ENCODE data around the gene FNIP2.
A peak's percentile ranks its signal among the peaks of the same experiment; 100 is the strongest.
"Not testable (repeated sequence)": the region's sequence is repeated elsewhere in the genome, so short reads cannot be mapped to it uniquely, and the experiment has no call there.

The FNIP2 gene

DNA sequence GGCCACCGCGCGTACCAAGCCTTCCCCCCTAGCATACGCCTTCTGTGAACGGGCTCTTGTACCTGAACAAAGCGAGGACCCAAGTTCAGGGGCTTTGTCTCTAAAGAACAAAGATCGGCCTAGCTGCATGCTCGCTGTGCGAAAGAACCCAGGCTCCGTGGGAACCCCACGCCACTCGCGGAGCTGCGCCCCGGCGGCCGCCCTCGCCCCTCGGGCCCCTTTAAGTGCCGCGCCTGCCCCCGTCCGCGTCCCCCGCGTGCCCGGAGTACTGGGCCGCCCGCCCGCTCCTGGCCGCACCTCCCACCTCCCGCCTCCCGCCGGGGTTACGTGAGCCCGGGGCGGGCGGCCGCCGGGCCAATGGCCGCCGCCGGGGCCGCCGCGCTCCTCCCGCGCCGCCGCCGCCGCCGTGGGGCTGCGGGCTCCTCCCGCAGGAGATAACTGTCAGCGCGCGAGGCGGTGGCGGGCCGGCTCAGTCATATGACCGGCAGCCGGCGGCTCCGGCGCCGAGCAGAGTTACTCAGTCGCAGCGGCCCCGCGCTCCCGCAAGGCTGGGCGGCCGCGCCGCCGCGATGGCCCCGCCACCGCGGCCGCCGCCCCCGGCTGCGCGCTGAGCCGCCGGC, at the start of gene FNIP2:
Gene FNIP2, plus strand, starts transcription at position 472 of the 620 bp plus-strand sequence. CDS start 187 bp downstream, outside the sequence.
- peak; percentile 73 for DNase-seq

DNA sequence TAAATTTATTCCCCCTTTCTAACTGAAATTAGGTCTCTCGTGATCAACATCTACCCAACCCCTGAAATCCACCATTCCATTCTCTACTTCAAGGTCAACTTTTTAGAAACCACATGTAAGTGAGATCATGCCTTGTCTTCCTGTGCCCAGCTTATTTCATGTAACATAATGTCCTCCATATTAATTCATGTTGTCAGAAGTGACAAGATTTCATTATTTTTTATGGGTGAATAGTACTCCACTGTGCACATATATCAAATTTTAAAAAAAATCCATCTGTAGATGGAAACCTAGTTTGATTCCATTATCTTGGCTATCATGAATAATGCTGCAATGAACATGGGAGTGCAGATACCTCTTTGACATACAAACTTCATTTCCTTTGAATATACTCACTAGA, 47.1 kb upstream of the FNIP2 start:
- no peak for DNase-seq

DNA sequence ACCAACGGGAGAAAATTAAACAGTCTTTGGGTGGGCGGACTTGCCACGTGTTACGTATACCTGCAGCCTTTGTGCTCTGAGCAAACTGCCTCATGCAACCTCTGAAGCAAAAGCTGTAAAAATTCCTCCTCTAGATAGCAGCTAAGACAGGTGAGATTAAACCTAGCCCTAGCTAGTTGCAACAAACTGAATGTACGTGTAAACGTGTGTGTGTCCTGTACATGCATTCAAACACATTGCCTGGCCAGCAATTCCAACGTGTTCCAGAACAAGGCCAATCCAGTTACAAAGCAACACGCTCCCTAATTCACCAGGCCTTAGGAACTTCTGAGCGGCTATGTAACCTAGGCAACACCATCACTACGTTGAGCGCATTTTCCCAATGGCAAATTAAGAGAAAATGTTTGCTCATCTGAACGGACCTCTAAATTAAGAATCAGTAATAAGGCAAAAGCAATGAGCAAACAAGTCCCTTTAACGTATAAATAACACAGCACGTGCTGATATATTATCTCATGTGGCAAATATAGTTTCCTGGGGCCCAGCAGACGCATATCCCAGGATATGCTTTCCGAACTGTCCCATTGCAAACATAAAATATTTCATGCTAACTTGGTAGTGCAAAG, 46.4 kb upstream of the FNIP2 start:
- peak; percentile 21 for DNase-seq

DNA sequence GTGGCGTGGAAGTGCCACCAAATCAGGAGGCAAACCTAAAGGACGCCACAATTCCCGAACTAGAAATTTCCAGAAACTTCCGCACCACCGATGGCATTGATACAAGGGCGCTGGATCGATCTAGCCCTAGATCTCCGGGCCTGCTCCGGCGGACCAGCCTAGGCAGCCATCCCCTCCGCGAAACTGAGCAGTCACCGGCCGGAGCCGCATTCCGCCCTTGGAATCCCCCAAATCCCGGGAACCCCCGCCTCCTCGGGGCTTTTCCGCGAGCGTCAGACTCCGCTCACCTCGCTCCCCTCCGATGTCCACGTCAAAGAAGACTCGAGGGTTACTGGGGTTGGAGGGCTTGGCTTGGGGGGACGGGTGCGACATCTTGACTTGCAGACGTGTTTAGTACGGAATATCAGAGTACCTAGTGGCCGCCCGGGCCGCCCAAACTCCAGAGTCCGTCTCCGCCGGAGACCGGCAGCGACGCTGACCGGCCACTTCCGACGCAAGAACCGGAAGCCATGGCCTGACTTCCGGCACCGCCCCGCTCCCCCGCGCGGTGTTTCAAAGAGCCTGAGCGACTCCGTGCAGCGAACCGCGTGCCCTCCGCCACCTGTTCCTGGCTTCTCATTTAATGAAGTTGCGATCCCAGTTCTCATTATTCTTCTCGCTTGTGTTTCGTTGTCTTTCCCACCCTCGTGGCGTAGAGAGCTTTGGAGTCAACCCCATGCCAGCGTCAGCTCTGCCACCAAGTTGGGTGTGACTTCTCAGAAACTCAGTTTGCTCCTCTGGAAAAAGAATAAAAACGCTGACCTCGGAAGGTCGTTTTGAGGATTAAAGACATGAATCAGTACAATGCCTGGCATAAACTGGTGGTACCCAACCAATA, 45.7 kb upstream of the FNIP2 start, which contains the start of gene PPID:
Gene PPID, minus strand, starts transcription at position 480 of the 877 bp plus-strand sequence. Its CDS starts 108 bp downstream, at position 372.
- DNase-seq: peak; percentile 87

DNA sequence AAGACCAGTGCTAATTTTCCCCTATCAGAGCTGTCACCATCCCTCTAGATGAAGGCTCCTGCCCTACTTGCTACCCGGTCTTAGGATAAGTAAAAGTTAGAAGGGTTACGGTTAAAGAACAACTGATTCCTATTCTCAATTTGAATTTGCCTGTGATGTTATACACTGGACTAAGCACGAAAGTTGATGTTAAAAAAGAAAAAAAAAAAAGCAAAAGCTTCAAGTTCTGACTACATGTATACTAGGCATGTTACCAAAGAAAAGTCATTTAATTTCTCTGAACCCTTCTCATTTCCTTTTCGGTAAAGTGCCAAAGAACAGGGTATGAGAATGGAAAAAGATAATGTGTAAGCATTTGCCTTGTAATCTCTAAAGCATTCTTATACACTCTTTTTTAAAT, 44.2 kb upstream of the FNIP2 start:
- DNase-seq: no peak

DNA sequence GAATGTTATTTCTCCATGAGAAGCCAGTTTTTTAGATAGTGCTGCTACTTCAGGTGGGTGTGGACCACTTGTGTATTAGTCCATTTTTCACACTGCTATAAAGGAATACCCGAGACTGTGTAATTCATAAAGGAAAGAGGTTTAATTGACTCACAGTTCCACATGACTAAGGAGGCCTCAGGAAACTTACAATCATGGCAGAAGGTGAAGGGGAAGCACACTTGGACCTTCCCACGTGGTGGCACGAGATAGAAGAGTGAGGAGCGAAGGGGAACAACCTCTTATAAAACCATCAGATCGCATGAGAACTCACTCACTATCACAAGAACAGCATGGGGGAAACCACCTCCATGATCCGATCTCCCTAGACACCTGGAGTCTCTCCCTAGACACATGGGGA, 42.2 kb upstream of the FNIP2 start:
- DNase-seq: no peak

DNA sequence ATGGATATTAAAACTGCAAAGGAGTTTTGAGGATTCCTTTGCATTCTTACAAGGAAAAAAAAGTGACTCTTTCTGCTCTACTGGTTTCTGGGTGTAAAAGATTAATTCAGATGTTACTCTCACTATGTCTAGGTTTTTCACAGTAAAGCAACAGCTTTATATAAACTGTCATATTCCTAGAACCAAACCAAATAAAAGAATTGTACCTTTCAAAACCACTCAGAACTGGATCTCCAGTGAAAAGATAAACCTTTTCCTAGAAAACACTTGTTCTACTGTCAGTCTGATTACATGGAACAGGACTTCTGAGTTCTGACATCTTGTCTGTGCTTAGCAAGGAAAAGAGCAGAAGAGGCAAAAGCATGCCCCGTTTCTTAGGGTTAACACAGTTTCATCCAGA, 40.6 kb upstream of the FNIP2 start:
- DNase-seq: no peak

DNA sequence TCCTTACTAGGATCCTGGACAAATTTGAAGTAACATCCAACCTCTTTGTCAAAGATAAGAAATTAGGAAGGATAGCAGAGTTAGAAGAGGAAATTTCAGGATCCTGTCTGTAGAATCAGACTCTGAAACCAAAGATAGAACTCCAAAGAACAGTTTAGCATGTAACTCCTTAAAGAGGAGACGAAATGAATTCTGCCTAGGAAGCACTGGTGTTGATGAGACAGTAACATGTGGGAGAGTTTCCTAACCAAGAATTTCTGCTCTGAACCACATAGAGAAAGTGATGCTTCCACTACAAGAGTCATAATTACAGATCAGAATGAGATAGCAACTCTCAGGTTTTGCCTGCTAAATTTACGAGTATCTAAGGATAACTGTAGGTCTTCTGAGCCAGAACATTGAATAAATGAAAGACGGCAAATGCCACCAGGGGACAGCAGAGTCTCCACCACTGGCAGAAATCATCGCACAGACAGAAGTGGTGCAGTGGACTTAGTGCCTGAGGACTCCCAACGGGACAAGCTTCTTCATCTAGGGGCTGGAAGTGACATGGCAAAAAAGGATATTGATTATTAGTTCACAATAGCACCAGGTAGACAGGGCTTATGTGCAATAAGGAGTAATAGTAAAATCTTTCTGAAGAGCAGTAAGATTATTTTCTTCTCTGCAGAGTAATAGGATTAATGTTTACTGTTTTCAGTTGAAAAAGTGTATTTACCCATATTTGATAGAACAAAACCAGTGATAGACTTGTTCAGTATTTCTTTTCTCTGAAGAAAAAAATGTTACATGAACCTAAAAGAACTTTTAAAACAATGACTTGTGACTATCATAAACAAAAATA, 38.9 kb upstream of the FNIP2 start:
- peak; percentile 50 for DNase-seq

DNA sequence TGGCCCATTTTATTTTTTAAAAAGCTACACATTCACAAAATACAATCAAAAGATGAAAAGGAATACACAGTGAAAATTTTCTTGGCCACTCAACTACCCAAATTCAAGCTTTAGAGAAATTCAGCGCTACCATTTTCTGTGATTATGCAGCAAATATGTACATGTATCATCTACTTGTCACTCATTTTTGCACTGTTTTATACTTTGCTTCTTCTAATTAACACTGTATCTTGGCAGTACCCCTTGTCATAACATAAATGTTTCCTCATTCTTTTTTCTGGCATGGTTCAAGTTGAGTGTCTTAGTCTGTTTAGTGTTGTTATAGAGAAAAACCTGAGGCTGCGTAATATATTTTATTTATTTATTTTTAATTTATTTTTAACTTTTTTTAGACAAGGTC, 30.0 kb upstream of the FNIP2 start:
- DNase-seq: no peak

DNA sequence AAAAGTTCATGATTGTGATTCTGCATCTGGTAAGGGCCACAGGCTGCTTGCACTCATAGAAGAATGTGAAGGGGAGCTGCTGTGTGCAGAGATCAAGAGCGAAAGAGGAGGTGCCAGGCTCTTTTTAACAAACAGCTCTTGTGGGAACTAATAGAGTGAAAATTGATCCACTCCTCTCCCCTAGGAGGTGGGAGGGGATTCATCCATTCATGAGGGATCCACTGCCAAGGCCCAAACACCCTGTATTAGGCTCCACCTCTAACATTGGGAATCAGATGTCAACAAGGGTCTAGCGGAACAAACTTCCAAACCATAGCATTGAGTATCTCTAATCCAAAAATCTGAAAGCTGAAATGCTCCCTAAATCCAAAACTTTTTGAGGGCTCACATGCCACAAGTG, 29.2 kb upstream of the FNIP2 start:
- no peak for DNase-seq

DNA sequence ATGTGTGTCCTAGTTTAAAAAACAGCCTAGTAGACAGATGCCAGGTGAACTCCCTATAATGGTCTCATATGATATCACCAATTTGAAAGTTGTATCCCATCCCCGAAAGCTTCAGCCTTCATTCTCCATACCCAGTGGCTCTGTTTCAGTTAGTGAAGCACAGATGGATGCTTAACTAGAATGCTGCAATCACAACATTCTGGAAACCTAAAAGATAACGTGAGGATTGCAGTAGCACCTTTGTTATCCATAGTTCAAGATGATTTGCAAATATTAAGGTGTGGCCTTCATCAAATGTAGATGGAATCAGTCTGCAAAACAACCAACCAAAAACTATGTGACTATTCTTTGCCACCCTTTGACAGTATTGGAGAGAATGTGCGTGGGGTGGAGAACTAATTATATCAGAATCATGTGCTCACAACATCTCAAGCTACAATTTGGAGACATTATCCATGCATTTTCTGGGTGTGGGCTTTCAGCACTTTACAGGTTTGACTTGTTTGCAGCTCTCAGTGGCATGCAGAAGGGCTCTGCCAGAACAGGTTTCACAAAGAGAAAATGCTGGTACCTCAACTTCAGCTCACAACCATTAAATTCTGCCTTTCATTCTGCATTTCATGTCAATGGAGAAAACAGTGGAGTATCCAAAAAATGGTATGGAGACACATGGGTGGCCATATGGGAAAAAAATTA, 27.4 kb upstream of the FNIP2 start:
- no peak for DNase-seq

DNA sequence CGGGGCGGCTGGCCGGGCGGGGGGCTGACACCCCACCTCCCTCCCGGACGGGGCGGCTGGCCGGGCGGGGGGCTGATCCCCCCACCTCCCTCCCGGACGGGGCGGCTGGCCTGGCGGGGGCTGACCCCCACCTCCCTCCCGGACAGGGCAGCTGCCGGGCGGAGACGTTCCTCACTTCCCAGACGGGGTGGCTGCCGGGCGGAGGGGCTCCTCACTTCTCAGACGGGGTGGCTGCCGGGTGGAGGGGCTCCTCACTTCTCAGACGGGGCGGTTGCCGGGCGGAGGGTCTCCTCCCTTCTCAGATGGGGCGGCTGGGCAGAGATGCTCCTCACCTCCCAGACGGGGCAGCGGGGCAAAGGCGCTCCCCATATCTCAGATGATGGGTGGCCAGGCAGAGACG, 22.3 kb upstream of the FNIP2 start:
- not testable (repeated sequence) for DNase-seq

DNA sequence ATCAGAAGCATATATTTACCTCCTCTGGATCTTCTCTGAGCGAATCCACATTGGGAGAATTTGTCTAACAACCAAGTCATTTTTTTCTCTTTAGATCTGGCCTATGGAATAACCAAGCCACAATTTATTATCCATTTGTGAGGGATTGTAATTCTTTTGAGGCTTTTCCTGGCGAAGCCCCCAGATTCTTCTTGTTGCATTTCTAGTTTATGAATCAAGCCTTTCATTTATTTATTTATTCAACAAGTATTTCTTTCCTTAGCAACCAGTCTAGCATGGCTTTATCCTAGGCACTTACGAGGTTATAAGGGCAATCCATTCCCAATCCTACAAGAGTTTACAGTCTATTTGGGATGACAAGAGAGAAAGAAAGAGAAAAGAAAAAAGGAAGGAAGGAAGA, 18.4 kb upstream of the FNIP2 start:
- DNase-seq: no peak

DNA sequence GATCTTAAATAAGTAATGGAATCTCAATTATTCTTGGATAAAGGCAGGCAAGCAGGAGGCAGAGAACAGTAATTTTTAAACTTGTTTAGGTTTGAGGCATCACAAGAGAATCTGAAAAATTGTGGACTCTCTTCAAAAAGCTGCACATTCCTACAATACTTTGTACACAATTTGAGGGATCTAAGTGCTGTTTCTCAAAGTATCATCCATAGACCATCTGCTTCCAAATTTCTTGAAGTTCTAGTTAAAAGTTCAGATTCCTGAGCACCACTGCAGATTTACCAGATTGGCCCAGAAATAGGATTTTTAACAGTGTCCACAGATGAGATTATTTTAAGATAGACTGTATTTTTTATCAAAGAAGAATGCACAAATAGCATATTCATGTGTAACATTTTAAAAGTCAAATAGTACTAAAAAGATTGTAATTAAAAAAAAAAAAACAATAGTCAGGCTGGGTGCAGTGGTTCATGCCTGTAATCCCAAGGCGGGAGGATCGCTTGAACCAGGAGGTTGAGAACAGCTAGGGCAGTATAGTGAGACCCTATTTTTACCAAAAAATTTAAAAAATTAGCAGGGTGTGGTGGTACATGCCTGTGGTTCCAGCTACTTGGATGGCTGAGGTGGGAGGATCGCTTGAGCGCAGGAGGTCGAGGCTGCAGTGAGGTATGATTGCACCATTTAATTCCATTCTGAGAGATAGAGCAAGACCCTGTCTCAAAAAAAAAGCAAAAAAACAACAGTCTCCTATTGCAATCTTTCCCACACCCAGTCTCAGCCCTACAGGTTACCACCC, 14.2 kb upstream of the FNIP2 start:
- DNase-seq: no peak

DNA sequence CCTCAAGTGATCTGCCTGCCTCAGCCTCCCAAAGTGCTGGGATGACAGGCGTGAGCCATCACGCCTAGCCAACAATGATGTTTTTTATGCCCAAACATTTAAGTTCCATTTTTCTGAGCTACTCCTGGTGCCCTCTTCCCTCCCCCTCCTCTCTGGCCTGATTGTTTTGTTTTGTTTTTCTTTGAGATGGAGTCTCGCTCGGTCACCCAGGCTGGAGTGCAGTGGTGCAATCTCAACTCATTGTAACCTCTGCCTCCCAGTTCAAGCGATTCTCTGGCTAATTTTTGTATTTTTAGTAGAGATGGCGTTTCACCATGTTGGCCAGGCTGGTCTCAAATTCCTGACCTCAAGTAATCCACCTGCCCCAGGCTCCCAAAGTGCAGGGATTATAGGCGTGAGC, 13.0 kb upstream of the FNIP2 start:
- not testable (repeated sequence) for DNase-seq

DNA sequence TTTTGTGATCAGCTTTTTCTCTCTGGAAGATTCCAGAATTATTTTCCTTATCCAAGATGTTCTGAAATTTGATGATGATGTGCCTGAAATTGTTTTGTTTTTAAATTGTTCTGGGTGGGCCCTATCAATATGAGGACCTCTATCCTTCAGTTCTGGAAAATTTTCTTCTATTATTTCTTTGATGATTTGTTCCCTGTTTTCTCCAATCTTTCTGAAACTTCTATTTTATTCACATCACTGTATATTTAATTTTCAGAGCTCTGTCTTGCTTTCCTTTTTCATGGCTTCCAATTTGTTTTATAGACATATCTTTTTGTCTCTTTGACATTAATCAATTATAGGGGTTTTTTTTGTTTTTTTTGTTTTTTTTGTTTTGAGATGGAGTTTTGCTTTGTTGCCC, 12.2 kb upstream of the FNIP2 start:
- no peak for DNase-seq

DNA sequence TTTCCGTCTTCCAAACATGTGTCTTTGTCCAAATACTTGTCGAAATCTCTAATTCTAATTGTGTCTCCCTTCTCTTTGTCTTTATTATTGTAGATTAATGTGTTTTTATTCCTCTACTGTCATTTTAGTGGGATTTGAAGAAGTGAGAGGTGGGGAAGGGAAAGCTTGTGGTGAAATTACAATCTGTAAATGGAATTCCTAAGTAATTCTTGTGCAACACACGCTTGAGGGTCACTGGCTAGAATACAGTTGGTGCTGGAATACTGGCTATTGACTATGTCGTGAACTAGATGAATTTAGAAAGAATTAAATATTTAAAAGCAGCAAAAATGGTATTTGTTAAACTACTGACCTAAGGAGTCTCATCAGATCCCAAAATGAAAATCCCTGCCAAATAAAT, 10.7 kb upstream of the FNIP2 start:
- DNase-seq: no peak

DNA sequence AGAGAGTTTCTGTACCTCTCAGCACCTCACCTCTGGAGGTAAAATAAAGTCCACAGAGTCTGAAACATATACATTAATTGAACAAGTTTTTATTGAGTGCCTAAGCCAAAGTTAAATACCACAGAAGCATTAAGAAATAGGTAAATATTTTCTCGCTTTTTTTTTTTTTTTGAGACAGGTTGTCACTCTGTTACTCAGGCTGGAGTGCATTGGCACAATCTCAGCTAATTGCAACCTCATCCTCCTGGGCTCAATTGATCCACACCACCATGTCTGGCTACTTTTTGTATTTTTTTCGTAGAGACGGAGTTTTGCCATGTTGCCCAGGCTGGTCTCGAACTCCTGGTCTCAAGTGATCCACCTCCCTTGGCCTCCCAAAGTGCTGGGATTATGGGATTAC, 10.1 kb upstream of the FNIP2 start:
- DNase-seq: no peak

DNA sequence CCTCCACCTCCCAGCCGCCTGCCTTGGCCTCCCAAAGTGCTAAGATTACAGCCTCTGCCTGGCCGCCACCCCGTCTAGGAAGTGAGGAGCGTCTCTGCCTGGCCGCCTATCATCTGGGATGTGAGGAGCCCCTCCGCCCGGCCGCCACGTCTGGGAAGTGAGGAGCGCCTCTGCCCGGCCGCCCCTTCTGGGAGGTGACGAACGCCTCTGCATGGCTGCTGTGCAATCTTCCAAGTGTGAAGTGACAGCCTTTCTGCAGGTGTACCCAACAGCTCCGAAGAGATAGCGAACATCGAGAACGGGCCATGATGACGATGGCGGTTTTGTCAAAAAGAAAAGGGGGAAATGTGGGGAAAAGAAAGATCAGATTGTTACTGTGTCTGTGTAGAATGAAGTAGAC, 9.3 kb upstream of the FNIP2 start:
- not testable (repeated sequence) for DNase-seq

DNA sequence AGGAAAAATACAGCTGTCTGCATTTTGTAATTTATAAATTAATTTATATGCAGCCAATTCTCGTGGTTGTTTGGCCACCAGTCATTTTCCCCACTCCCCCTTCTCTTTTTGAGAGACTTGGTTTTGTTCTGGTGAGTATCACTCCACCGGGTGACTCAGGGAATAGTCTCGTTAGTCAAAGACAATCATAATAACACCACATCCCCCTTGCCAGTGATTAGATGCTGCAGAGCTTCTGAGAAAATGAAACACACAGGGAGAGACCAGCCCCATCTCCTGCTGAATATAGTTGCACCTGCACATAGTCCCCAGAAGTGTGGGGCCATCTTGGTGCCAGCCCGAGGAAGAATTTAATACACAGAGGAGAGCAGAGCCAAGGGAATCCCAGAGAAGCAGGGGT, 8.0 kb upstream of the FNIP2 start:
- no peak for DNase-seq

DNA sequence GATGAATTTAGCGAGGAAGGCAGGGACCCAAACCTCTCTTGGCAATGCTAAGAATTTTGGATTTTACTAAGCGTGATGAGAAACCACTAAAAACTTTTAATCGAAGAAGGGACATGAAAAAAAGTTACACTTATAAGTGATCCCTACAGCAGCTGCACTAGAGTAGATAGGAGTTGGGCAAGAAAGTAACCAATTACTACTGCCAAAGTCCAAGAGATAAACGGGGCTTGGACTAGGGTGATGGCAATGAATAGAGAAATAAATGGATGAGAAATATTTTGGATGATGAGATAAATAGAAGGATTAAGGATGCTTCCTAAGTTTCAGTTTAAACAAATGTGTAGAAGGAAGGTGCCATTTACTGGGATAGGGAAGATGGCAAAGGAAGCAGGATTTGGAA, 6.3 kb upstream of the FNIP2 start:
- no peak for DNase-seq

DNA sequence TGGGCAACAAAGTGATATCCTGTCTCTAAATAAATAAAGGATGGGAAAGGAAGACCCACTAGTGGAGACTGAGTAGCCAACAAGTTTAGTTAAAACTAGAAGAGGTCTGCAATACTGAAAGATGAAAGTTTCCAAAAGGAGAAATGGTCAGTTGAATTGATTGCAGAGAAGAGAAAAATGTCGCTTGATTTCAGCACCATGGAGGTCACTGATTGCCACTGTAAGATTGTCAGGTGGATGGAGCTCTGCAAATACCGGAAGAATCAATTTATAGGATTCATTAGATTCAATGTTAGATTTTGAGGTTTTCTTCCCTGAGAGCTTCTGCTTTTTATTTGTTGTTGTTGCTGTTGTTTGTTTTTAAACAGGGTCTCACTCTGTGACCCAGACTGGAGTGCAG, 5.4 kb upstream of the FNIP2 start:
- DNase-seq: no peak

Measured in RPMI8226 (cell line).